ENCODE data around the gene EHBP1L1.

Gene EHBP1L1

DNA sequence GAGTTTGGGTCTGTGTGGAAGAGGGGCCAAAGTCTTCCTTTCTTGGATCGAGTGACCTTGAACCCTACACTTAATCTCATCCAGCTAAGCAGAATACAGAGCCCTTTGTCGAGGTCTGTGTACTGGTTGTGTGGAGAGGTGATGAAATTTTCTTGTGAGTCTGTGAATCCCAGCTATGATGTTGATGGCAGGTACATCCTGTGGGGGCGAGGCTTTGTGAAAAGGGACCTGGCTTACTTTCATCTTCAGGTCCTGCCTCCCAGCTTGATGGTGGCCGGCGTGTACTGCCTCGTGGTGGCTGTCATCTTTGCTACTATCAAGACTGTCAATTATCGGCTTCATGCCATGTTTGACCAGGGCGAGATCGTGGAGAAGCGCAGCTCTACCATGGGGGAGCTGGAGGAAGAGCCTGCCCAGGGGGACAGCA is 40.7 kb downstream of the EHBP1L1 start:
- no peak for DNase-seq (ENCODE audit: low spot score)

DNA sequence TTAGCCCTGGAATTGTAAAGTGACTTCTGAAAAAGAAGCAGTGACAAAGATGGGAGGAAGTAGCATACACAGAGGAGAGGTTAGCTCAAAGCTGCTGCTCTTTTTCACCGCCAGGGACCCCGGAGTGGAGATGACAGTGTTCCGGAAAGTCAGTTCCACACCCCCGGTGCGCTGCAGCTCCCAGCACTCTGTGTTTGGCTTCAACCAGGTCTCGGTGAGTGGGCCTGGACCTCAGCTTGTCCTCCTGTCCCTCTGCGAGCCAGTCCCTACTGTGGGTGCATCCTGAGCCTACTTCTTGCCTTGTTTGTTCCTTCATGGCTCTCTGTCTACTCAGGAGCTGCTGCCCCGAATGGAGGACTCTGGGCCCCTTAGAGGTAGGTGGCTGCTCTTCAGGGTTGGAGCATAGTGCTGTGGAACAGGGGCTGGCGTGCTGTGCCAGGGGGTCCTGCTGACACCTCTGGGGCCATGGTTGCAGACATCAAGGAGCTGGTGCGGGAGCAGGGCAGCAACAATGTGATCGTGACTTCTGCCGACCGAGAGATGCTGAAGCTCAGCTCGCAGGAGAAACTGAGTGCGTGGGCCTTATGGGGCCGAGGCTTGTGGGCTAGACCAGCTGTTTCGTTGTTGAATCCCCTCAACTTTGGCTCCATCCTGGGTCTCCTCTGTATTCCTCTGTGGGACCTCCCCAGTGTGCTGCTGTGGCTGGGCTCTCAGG is 41.4 kb downstream of the EHBP1L1 start:
- no peak for DNase-seq (ENCODE audit: low spot score)

DNA sequence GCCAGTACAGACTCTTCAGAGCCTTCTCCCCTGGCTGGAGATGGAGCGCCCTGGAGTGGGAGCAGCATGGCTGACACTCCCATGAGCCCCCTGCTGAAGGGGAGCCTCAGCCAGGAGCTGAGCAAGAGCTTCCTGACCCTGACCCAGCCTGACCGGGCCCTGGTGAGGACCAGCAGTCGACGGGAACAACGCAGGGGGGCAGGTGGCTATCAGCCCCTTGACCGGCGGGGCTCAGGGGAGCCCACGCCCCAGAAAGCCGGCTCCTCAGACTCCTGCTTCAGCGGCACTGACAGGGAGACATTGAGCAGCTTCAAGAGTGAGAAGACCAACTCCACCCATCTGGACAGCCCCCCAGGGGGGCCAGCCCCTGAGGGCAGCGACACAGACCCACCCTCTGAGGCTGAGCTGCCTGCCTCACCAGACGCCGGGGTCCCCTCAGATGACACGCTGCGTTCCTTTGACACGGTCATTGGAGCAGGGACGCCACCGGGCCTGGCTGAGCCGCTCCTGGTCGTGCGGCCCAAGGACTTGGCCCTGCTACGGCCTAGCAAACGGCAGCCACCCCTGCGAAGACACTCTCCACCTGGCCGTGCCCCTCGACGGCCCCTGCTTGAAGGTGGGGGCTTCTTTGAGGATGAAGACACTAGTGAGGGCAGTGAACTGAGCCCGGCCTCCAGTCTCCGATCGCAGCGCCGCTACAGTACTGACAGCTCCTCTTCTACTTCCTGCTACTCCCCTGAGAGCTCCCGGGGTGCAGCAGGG is 42.3 kb downstream of the EHBP1L1 start:
- DNase-seq (ENCODE audit: low spot score): no peak

DNA sequence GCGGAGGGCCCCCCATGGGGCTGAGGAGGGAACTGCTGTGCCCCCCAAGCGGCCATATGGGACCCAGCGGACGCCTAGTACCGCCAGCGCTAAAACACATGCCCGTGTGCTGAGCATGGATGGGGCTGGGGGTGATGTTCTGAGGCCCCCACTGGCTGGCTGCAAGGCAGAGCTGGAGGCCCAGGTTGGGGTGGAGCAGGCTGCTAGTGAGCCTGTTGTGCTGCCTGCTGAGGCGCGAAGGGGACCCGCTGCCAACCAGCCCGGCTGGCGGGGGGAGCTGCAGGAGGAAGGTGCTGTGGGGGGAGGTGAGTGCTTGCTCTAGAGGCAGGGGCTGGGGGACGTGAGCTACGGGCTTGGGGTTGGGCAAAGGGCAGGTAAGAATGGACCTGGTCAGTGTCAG is 42.9 kb downstream of the EHBP1L1 start:
- DNase-seq (ENCODE audit: low spot score): no peak

DNA sequence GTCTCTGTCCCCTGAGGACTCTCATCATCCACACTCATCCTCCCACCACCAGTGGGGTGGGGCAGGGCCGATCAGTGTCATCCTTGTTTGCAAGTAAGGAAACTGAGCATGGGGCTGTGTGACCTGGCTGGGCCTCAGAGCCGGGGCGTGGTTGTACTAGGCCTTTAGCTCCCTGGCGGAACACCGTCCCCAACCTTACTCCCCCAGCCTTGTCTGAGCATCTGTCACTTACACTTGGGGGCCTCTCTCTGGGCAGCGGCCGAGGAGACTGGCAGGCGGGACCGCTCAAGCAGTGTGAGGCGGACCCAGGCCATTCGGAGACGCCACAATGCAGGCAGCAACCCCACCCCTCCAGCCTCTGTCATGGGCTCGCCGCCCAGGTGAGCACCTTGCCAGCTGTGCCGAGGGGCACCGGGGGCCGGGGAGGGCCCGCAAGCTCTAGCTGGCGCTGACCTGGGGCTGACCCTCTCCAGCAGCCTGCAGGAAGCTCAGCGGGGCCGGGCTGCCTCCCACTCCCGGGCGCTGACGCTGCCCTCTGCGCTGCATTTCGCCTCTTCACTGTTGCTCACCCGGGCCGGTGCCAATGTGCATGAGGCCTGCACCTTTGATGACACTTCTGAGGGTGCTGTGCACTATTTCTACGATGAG is 43.6 kb downstream of the EHBP1L1 start:
- DNase-seq (ENCODE audit: low spot score): no peak

DNA sequence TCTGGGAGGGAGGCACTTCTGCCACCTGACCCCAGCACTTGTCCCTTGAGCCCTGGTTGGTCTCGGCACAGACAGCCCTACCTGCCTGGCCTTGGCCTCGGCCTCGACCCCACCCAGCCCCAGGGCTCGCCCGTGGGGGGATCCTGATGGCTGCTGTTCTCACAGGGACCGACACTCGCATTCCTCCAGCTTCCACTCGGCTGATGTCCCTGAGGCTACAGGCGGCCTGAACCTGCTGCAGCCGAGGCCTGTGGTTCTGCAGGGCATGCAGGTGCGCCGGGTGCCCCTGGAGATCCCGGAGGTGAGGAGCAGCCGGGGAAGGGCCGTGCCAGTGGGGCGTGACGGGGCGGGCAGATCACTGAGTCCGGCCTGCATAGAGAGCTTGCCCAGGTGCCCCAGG is 44.8 kb downstream of the EHBP1L1 start:
- DNase-seq (ENCODE audit: low spot score): no peak

DNA sequence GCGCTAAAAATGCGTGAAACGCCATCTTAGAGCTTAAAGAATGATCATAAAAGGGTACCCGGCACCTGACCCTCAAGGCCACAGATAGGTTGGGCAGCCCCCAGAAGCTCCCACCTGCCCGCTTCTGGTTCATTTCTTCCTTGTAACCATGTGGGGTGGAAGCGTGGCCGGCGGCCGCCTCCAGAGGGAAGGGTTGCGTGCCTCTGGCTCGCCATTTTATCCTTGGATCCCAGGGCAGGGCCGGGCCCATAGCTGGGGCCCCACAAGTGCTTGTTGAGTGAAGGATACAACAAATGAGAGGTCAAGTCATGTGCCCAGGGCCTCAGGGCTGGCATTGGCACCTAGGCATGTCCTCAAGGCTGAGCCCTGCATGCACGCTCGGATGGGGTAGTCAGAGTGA is 45.6 kb downstream of the EHBP1L1 start:
- DNase-seq (ENCODE audit: low spot score): no peak

DNA sequence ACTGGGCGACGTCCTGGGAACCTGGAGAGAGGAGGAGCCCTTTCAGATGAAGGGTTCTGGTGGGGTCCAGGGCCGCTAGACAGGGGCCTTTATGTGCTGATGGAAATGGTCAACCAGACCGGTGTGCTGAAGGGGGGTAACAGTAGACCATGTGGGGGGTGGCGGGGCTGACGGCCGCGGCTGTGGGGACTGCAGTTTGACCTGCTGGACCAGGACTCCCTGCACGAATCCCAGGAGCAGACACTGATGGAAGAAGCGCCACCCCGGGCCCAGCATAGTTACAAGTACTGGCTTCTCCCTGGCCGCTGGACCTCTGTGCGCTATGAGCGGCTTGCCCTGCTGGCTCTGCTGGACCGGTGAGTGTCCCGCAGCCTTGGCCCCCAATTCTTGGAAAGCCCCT is 46.2 kb downstream of the EHBP1L1 start:
- DNase-seq (ENCODE audit: low spot score): no peak

DNA sequence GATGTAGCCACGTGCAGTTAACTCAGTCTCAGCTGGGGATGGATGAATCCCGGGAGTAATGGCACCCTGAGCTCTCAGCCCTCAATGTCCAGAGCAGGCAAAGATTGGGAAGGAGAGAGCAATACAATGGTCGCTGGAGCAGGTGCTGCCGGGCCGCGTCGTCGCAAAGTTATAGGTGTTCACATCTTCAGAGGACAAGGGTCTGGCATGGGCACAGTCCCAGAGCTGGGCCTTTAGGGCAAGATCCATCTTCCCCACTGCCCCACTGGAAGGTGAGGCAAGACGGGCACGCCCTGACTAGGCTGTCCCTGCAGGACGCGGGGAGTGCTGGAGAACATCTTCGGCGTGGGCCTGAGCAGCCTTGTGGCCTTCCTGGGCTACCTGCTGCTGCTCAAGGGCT is 47.3 kb downstream of the EHBP1L1 start:
- no peak for DNase-seq (ENCODE audit: low spot score)

DNA sequence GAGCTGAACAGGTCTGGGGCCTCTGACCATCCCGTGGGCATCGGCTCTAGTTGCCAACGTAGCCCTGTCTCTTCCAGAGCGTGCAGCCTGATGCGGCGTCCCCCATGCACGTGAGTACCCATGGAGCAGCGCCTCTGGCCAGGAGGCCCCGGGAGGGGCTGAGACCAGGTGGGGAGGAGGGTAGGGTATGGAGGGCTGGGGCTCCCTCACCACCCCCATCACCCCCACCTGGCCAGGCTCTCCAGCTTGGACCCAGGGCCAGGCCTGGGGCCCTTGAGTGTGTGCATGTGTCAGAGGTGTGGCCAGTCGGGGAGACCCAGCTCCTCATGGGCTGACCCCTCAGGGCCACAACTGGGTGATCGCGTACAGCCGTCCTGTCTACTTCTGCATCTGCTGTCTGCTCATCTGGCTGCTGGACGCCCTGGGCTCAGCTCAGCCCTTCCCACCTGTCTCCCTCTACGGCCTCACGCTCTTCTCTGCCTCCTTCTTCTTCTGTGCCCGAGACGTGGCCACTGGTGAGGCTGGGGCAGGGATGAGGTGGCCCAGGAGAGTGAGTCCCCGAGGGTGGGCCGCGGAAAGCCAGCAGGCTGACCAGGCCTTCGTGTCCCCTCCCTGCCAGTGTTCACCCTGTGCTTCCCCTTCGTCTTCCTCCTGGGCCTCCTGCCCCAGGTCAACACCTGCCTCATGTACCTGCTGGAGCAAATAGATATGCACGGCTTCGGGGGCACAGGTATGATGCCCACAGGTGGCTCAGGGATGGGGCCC is 48.2 kb downstream of the EHBP1L1 start:
- no peak for DNase-seq (ENCODE audit: low spot score)

DNA sequence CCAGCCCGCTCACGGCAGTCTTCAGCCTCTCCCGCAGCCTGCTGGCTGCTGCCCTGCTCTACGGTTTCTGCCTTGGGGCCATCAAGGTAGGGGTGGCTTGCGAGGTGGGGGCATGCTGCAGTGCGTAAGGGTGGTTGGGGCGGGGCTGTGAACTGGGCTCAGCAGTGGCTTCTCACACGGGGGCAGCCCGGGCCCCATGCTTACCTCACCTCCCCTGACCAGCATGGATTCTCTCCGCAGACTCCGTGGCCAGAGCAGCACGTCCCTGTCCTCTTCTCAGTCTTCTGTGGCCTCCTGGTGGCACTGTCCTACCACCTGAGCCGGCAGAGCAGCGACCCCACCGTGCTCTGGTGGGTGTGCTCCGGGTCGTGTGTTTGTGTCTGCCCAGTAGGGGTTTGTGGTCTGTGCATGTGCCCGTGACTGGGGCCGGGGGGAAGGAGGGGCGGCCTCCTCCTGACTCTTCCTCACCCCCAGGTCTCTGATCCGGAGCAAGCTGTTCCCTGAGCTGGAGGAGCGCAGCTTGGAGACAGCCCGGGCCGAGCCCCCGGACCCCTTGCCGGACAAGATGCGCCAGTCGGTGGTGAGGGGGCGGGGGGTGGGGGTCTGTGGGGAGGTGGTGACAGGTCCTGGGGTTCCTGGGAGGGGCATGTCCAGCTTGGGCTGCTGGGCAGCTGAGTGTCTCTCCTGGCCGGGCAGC is 49.2 kb downstream of the EHBP1L1 start:
- no peak for DNase-seq (ENCODE audit: low spot score)

DNA sequence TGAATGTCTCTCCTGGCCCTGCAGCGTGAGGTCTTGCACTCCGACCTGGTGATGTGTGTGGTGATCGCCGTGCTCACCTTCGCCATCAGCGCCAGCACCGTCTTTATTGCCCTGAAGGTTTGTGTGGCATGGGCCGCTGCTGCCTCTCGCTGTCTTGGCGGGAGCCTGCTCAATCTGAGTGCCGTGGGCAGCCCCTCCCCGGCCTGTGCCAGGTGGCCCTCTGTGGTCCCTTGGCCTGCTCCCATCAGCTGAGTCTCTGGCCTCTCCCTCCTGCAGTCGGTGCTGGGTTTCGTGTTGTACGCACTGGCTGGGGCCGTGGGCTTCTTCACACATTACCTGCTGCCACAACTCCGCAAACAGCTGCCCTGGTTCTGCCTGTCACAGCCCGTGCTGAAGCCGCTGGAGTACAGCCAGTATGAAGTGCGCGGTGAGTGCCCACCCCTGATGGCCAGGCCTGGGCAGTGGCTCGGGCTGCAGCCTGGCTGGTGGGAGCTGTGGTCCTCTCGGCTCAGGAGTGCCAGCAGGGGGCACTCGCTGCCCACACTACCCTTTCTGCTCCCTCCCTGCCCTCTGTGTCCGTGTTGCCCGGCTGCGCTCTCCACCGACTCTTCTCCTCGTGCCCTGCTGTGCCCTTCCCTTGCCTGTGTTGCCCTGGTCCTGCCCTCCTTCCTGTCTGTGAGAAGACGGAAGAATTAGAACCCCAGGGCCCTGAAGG is 49.9 kb downstream of the EHBP1L1 start:
- no peak for DNase-seq (ENCODE audit: low spot score)

DNA sequence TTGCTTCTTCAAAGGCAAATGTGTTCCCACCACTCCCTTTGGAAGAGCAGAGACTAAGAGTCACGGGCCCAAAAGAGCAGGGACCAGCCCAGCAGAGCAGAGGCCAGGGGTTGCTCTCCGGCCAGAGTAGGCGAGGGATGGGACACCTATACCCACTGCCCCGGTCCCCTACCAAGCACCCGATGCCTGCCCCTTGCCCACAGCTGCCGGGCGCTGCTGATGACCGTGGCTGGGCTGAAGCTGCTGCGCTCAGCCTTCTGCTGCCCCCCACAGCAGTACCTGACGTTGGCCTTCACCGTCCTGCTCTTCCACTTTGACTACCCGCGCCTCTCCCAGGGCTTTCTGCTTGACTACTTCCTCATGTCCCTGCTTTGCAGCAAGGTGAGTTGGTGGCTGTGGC is 51.3 kb downstream of the EHBP1L1 start:
- DNase-seq (ENCODE audit: low spot score): no peak

DNA sequence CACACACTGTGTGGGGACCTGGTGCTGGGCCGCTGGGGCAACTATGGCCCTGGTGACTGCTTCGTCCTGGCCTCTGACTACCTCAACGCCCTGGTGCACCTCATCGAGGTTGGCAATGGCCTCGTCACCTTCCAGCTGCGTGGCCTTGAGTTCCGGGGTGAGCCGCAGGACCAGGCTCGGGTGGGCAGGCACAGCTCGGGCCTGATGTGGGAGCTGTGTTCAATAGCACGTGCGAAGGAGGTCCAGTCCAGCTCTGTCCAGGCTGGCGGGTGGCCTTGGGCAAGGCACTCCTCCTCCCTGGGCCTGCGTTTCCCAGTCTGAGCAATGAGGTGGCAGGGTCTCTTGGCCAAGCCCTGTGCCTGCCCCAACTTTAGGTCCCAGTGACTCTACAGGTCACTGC is 53.7 kb downstream of the EHBP1L1 start:
- DNase-seq (ENCODE audit: low spot score): no peak

DNA sequence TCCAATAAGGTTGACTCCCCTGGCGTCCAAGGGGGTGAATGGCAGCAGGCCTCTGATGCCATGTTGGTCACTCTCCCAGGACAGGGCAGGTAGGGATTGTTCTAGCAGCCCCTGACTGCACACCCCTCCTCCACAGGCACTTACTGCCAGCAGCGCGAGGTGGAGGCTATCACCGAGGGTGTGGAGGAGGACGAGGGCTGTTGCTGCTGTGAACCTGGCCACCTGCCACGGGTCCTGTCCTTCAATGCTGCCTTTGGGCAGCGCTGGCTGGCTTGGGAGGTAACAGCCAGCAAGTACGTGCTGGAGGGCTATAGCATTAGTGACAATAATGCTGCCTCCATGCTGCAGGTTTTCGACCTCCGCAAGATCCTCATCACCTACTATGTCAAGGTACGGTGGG is 54.4 kb downstream of the EHBP1L1 start:
- DNase-seq (ENCODE audit: low spot score): no peak

DNA sequence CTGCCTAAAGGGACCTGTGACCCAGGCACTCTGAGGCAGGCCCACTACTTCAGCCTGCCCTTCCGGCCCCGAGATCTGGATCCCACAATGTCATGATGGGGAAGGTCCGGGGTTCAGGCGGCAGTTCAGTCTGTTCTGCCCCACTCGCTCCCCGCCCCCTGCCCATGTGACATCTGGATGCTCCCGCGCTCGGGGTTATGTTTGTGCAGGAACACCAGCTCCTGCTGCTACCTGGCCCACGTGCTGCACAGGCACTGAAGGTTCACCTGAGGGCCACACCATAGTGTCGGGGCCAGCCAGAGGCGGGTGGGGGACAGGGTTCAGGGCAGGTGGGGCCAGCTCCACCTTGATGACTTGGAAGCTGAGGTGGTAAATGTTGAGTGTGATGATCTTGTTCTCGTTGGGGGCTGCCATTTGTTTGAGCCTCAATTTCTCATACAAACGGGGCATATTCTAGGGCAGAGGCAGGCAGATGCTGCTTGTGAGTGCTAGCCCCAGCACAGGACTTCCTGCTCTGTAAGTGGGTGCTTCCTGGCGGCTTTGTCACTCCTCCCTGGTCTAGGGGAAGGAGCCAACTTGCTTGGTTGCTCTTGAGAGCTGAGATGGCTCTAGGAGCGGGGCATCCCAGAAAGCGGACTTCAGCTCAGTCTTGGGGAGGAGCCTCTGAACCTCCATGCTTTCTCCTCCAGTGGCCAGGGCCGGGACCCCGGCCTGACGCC is 57.7 kb downstream of the EHBP1L1 start:
- no peak for DNase-seq (ENCODE audit: low spot score)

DNA sequence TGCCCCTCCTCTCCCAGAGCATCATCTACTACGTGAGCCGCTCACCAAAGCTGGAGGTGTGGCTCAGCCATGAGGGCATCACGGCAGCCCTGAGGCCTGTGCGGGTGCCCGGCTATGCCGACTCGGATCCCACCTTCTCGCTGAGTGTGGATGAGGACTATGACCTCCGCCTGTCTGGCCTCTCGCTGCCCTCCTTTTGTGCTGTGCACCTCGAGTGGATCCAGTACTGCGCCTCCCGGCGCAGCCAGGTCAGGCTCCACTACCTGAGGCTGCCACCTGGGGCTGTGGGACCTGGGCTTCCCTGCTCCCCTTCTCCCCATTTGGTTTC is 58.2 kb downstream of the EHBP1L1 start:
- DNase-seq (ENCODE audit: low spot score): no peak

DNA sequence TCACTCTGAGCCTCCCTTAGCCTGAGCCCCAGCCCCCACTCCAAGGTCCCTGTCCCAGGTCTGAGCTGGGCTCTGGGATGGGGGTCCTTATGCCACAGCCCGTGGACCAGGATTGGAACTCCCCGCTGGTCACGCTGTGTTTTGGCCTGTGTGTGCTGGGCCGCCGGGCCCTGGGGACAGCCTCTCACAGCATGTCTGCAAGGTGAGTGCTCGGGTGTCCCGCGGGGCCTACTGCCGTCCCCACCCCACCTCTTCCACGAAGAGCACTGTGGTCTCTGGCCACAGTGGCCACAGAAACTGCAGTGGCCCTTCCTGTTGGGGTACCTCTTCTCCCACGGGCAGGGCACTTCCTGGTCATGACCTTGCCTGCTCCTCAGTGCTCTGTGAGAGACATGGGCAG is 58.6 kb downstream of the EHBP1L1 start:
- no peak for DNase-seq (ENCODE audit: low spot score)

DNA sequence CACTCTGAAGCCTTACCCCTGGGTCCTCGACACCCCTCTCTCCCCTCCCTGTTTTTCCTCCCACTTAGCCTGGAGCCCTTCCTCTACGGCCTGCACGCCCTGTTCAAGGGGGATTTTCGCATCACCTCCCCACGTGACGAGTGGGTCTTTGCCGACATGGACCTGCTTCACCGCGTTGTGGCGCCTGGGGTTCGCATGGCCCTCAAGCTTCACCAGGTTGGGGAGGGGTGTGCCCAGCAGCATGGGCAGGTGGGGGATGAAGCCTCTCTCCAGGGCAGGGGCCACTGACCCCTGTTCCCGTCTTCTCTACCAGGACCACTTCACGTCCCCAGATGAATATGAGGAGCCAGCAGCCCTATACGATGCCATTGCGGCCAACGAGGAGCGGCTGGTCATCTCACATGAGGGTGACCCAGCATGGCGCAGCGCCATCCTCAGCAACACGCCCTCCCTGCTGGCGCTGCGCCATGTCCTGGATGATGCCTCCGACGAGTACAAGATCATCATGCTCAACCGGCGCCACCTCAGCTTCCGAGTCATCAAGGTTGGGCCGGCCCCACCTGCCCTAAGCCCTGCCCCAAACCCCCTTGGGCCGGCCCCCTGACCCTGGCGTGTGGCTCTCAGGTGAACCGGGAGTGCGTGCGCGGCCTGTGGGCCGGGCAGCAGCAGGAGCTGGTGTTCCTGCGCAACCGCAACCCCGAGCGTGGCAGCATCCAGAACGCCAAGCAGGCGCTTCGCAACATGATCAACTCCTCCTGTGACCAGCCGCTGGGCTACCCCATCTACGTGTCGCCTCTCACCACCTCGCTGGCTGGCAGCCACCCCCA is 59.3 kb downstream of the EHBP1L1 start:
- no peak for DNase-seq (ENCODE audit: low spot score)
